Measurements from ENCODE around the gene TRMT2B. TPM values are rescaled to one million over a fixed set of nuclear protein-coding genes. Genes with fewer than 3 reads are reported as not detected.
"Not testable (repeated sequence)": the region's sequence is repeated elsewhere in the genome, so short reads cannot be mapped to it uniquely, and the experiment has no call there.

Gene TRMT2B
- total and polyA plus RNA-seq, 4 donors = 7.9 to 22.4 (median 14.8) TPM

GRCh38 chrX:101022020-101022419 is 29.9 kb downstream of the TRMT2B start:
- no peak overlapping the region for H3K4me3 ChIP-seq
- no peaks in the 10 kb centered on the region for H3K4me1 ChIP-seq (ENCODE audit: control insufficient read depth in 5 of 5, insufficient read depth in 5 of 5, low read length in 5 of 5)
- H3K27me3 ChIP-seq (ENCODE audit: control insufficient read depth in 3 of 3, insufficient read depth in 3 of 3, low read length in 2 of 3) = peaks cover 0 to 4% (median 0%) of the 10 kb centered on the region in 3 donors
- WGBS, 2 donors = 95 to 100% methylated on average over 3 of the region's 3 CpGs
- no peak overlapping the region for H3K27ac ChIP-seq (ENCODE audit: low read depth in 1 of 2, low read length in 1 of 2)
- H3K9me3 ChIP-seq (ENCODE audit: control insufficient read depth in 4 of 4, insufficient read depth in 3 of 4, low read length in 3 of 4) = no peaks in the 10 kb centered on the region
- no peak for TF ChIP-seq CTCF (IDR thresholded peaks at IDR 0.05; ENCODE audit: control extremely low read depth, extremely low read depth)
- DNase-seq (no peak), ATAC-seq (ENCODE audit: insufficient read depth, low FRiP score) (no peak)
- no peak overlapping the region for H3K9ac ChIP-seq (ENCODE audit: insufficient read depth in 1 of 2, low read length in 2 of 2)
- peaks cover 3 to 13% (median 10%) of the 10 kb centered on the region in 4 donors for H3K36me3 ChIP-seq (ENCODE audit: control insufficient read depth in 4 of 4, insufficient read depth in 4 of 4, low read length in 4 of 4)

DNA sequence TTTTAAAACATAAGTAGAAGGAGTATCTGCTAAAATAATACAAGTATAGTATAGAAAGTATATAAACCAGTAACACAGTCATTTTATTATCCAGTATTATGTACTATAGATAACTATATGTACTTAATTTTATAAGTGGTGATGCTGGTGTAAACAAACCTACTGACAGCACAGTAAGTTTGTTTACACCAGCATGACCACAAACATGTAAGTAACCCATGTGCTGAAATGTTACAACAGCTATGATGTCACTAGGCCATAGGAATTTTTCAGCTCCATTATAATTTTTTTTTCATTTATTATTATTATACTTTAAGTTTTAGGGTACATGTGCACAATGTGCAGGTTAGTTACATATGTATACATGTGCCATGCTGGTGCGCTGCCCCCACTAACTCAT is 39.9 kb downstream of the TRMT2B start:
- H3K27ac ChIP-seq (ENCODE audit: low read depth in 1 of 2, low read length in 1 of 2); H3K27me3 ChIP-seq (ENCODE audit: control insufficient read depth in 3 of 3, insufficient read depth in 3 of 3, low read length in 2 of 3); H3K9me3 ChIP-seq (ENCODE audit: control insufficient read depth in 4 of 4, insufficient read depth in 3 of 4, low read length in 3 of 4); ATAC-seq (ENCODE audit: insufficient read depth, low FRiP score); H3K4me3 ChIP-seq; DNase-seq; H3K4me1 ChIP-seq (ENCODE audit: control insufficient read depth in 5 of 5, insufficient read depth in 5 of 5, low read length in 5 of 5); H3K9ac ChIP-seq (ENCODE audit: insufficient read depth in 1 of 2, low read length in 2 of 2); H3K36me3 ChIP-seq (ENCODE audit: control insufficient read depth in 4 of 4, insufficient read depth in 4 of 4, low read length in 4 of 4): not testable (repeated sequence)
- 67% methylated on average over 1 of the region's 1 CpG; no CpG with 5 or more reads in 1 of the 2 donors for WGBS, 2 donors

- Histone ChIP-seq H3K9ac (ENCODE audit: insufficient read depth in 1 of 2, low read length in 2 of 2) (no peak overlapping the region), H3K36me3 (ENCODE audit: control insufficient read depth in 4 of 4, insufficient read depth in 4 of 4, low read length in 4 of 4) (peaks cover 0 to 9% (median 2%) of the 10 kb centered on the region in 4 donors), H3K9me3 (ENCODE audit: control insufficient read depth in 4 of 4, insufficient read depth in 3 of 4, low read length in 3 of 4) (no peaks in the 10 kb centered on the region), H3K4me1 (ENCODE audit: control insufficient read depth in 5 of 5, insufficient read depth in 5 of 5, low read length in 5 of 5) (no peaks in the 10 kb centered on the region), H3K27me3 (ENCODE audit: control insufficient read depth in 3 of 3, insufficient read depth in 3 of 3, low read length in 2 of 3) (no peaks in the 10 kb centered on the region), H3K4me3 (no peak overlapping the region), H3K27ac (ENCODE audit: low read depth in 1 of 2, low read length in 1 of 2) (no peak overlapping the region)
- DNase-seq = no peak
- no peak for ATAC-seq (ENCODE audit: insufficient read depth, low FRiP score)
- TF ChIP-seq CTCF (IDR thresholded peaks at IDR 0.05; ENCODE audit: control extremely low read depth, extremely low read depth) = no peak
Measured at GRCh38 chrX:101009090-101009489, 42.8 kb downstream of the TRMT2B start.

DNA sequence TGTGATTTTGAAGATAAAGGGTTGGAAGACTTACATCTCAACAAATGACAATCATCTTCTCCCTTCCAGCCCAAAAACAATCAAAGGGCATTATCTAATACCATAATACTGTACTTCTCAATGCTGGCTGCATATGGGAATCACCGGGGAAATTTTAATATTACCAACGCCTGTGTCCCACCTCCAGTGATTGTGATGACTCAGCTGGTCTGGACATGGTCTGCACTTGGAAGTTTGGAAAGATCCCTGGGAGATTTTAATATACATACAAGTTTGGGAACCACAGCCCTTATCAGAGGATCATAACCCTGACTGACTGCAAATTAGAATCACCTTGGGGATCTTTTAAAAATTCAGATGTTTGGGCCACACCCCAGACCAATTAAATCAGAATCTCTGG is 52.5 kb downstream of the TRMT2B start:
- Histone ChIP-seq H3K4me1 (ENCODE audit: control insufficient read depth in 5 of 5, insufficient read depth in 5 of 5, low read length in 5 of 5) (no peaks in the 10 kb centered on the region), H3K27ac (ENCODE audit: low read depth in 1 of 2, low read length in 1 of 2) (no peak overlapping the region), H3K36me3 (ENCODE audit: control insufficient read depth in 4 of 4, insufficient read depth in 4 of 4, low read length in 4 of 4) (no peaks in the 10 kb centered on the region), H3K27me3 (ENCODE audit: control insufficient read depth in 3 of 3, insufficient read depth in 3 of 3, low read length in 2 of 3) (peaks cover 0 to 3% (median 0%) of the 10 kb centered on the region in 3 donors), H3K9me3 (ENCODE audit: control insufficient read depth in 4 of 4, insufficient read depth in 3 of 4, low read length in 3 of 4) (peaks cover 0 to 1% (median 0%) of the 10 kb centered on the region in 4 donors), H3K9ac (ENCODE audit: insufficient read depth in 1 of 2, low read length in 2 of 2) (no peak overlapping the region), H3K4me3 (no peak overlapping the region)
- ATAC-seq (ENCODE audit: insufficient read depth, low FRiP score) (no peak), DNase-seq (no peak)
- TF ChIP-seq CTCF (IDR thresholded peaks at IDR 0.05; ENCODE audit: control extremely low read depth, extremely low read depth) = no peak
- WGBS, 2 donors = 86 to 96% methylated on average over 2 of the region's 2 CpGs

Measured in lung (tissue), 12 donors.